A673 (cell line): Measurements from ENCODE around the gene MYLK4.

Experiments used
- EZH2 ChIP-seq: fragments of 200-600 bp; sonication (generic); IDR thresholded peaks from 2 replicates; pipeline ENCODE4 v1.6.1; 2017; ENCODE audit warnings: borderline replicate concordance, low read depth, mild to moderate bottlenecking, mixed read lengths, antibody characterized with exemption, low read length; ENCODE audit not compliant: poor library complexity, severe bottlenecking
- TF ChIP-seq, protein P1 (sequence below): fragments of 300-800, 200-600 bp; sonication (generic); conservative IDR thresholded peaks from 2 replicates; pipeline ENCODE4 v1.5.1; 2017; ENCODE audit warnings: low read depth, mild to moderate bottlenecking, antibody characterized with exemption, low read length, moderate library complexity, mixed read lengths

DNA sequence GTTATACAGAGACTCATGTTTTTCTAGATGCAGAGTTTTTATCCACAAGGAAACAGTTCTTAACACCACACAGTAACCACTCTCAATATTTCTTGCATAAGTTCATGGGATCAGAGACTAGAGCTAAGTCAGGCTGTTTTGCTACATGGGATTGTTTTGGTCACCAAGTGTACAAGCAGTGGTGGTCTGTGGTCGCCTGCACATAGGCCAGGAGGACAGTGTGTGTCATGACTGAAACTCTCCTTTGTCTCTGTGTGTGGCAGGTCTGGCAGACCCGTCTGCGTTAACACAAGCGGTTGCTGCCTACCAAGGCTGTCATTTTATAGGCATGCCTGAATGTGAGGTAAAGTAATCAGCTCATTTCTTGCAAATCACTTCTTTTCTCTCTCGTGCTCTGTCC is 33.3 kb upstream of the MYLK4 start:
- TF ChIP-seq, protein P1, sequence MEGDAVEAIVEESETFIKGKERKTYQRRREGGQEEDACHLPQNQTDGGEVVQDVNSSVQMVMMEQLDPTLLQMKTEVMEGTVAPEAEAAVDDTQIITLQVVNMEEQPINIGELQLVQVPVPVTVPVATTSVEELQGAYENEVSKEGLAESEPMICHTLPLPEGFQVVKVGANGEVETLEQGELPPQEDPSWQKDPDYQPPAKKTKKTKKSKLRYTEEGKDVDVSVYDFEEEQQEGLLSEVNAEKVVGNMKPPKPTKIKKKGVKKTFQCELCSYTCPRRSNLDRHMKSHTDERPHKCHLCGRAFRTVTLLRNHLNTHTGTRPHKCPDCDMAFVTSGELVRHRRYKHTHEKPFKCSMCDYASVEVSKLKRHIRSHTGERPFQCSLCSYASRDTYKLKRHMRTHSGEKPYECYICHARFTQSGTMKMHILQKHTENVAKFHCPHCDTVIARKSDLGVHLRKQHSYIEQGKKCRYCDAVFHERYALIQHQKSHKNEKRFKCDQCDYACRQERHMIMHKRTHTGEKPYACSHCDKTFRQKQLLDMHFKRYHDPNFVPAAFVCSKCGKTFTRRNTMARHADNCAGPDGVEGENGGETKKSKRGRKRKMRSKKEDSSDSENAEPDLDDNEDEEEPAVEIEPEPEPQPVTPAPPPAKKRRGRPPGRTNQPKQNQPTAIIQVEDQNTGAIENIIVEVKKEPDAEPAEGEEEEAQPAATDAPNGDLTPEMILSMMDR, result no peak
- no peak for TF ChIP-seq EZH2
